ENCODE data around the gene ECE2. TPM values are rescaled to one million over a fixed set of nuclear protein-coding genes. Genes with fewer than 3 reads are reported as not detected.
A peak's percentile ranks its signal among the peaks of the same experiment; 100 is the strongest.

ECE2 gene
- total RNA-seq, 2 experiments from 2014 or later, result not detected

DNA sequence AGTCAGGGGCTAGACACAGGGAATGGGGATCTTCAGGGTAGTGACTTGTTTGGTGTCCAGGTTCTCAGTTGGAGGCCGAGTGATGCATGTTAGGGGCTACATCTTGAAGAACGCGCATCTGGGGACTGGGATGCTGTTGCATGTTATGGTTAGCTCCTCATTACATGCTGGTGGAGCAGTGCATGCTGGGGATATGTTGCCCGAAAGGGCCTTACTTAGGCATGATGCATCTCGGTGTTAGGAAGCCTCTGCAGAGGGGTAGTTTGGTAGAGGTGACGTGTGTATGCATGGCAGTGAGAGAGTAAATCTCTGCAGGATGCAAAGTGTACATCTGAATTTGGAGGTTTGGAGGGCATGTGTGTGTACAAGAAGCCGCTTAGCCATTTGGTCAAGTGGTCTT, 41.0 kb downstream of the ECE2 start:
- H3K4me1 ChIP-seq (ENCODE audit: insufficient read depth, low read length), result peaks cover 47% of the 10 kb centered on the region
- peak overlapping the region; percentile 95 for H3K27ac Mint-ChIP-seq
- peak overlapping the region; percentile 94 for H3K4me3 Mint-ChIP-seq
- peaks cover 31% of the 10 kb centered on the region for H3K4me1 Mint-ChIP-seq (ENCODE audit: low read depth)
- H3K27ac ChIP-seq (ENCODE audit: low read depth in 1 of 2, low read length in 2 of 2), result peak overlapping the region in 1 of 2 donors; percentile 95
- POLR2A ChIA-PET, result interaction anchor here (0.9 to 1.4 kb wide), 3 partner anchors 14 to 182 kb away, joined by 3 to 5 read pairs (median 3); partner anchors contain the start of genes ABCF3 and EIF2B5
- H3K36me3 ChIP-seq (ENCODE audit: insufficient read depth, low read length), result peaks cover 45% of the 10 kb centered on the region
- no peaks in the 10 kb centered on the region for H3K9me3 Mint-ChIP-seq
- H3K4me3 ChIP-seq (ENCODE audit: low read length), result no peak overlapping the region
- DNase-seq, result peak in 1 of 14 experiments; percentile 21
- no peaks in the 10 kb centered on the region for H3K27me3 ChIP-seq (ENCODE audit: control insufficient read depth in 1 of 2, insufficient read depth in 2 of 2, low read length in 2 of 2)
- no peaks in the 10 kb centered on the region for H3K9me3 ChIP-seq (ENCODE audit: control insufficient read depth in 1 of 2, insufficient read depth in 1 of 2, low read length in 2 of 2)
- TF ChIP-seq, protein P1, sequence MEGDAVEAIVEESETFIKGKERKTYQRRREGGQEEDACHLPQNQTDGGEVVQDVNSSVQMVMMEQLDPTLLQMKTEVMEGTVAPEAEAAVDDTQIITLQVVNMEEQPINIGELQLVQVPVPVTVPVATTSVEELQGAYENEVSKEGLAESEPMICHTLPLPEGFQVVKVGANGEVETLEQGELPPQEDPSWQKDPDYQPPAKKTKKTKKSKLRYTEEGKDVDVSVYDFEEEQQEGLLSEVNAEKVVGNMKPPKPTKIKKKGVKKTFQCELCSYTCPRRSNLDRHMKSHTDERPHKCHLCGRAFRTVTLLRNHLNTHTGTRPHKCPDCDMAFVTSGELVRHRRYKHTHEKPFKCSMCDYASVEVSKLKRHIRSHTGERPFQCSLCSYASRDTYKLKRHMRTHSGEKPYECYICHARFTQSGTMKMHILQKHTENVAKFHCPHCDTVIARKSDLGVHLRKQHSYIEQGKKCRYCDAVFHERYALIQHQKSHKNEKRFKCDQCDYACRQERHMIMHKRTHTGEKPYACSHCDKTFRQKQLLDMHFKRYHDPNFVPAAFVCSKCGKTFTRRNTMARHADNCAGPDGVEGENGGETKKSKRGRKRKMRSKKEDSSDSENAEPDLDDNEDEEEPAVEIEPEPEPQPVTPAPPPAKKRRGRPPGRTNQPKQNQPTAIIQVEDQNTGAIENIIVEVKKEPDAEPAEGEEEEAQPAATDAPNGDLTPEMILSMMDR (IDR thresholded peaks at IDR 0.05), result no peak
- H3K27me3 Mint-ChIP-seq, result no peaks in the 10 kb centered on the region
- no peak for ATAC-seq (ENCODE audit: poor library complexity)
- intact Hi-C loops (cut with DNase I, micrococcal nuclease), result loop anchor here in 1 of 2 experiments (1.0 to 5.0 kb wide), 3 partner anchors 17 to 299 kb away; partner anchors contain the start of genes ABCC5 and ABCF3
- H3K36me3 Mint-ChIP-seq (ENCODE audit: low read depth), result peaks cover 51% of the 10 kb centered on the region
- CTCF ChIA-PET, result no interaction called here

DNA sequence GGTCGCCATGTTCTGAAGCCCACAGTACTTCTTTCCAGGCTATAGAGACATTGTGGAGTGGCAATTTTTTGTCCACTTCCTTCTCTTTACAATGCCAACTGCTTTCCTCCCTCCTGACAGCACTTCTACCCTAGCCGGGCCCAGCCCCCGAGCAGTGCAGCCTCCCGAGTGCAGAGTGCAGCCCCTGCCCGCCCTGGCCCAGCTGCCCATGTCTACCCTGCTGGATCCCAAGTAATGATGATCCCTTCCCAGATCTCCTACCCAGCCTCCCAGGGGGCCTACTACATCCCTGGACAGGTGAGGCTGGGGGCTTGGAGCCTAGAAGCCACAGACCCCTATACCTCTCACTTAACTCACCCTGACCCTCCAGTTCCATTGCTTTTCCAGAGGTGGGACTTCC, 41.4 kb downstream of the ECE2 start:
- ChIA-PET CTCF (no interaction called here), POLR2A (no interaction called here)
- Histone ChIP-seq H3K4me3 (ENCODE audit: low read length) (no peak overlapping the region), H3K27me3 (ENCODE audit: control insufficient read depth in 1 of 2, insufficient read depth in 2 of 2, low read length in 2 of 2) (no peaks in the 10 kb centered on the region), H3K36me3 (ENCODE audit: insufficient read depth, low read length) (peaks cover 49% of the 10 kb centered on the region), H3K4me1 (ENCODE audit: insufficient read depth, low read length) (peaks cover 47% of the 10 kb centered on the region), H3K9me3 (ENCODE audit: control insufficient read depth in 1 of 2, insufficient read depth in 1 of 2, low read length in 2 of 2) (no peaks in the 10 kb centered on the region), H3K27ac (ENCODE audit: low read depth in 1 of 2, low read length in 2 of 2) (no peak overlapping the region)
- H3K27ac Mint-ChIP-seq, result peak overlapping the region; percentile 95
- DNase-seq, result peak in 1 of 14 experiments; percentile 21
- no peaks in the 10 kb centered on the region for H3K9me3 Mint-ChIP-seq
- H3K36me3 Mint-ChIP-seq (ENCODE audit: low read depth), result peaks cover 55% of the 10 kb centered on the region
- TF ChIP-seq, protein P1 (IDR thresholded peaks at IDR 0.05), result no peak
- H3K4me3 Mint-ChIP-seq, result peak overlapping the region; percentile 94
- intact Hi-C loops (cut with DNase I, micrococcal nuclease), result loop anchor here in 1 of 2 experiments (1.0 to 5.0 kb wide), 3 partner anchors 16 to 300 kb away; partner anchors contain the start of genes ABCC5 and ABCF3
- H3K27me3 Mint-ChIP-seq, result no peaks in the 10 kb centered on the region
- ATAC-seq (ENCODE audit: poor library complexity), result no peak
- H3K4me1 Mint-ChIP-seq (ENCODE audit: low read depth), result peaks cover 31% of the 10 kb centered on the region

DNA sequence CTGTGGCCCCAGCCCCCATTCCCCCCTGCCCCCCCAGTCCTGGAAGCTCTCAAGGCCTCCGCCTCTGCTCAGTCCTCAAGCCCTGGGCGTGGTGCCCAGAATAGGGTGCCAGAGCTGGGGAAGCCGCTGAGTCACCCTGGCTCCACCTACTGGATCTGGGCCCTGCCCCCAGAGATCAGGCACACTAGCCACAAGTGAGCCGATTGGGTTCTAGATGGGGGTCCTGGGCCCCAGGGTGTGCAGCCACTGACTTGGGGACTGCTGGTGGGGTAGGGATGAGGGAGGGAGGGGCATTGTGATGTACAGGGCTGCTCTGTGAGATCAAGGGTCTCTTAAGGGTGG, 44.3 kb downstream of the ECE2 start:
- DNase-seq, result peak in 8 of 14 experiments; percentile 22 to 66 (median 48)
- H3K36me3 Mint-ChIP-seq (ENCODE audit: low read depth), result peaks cover 84% of the 10 kb centered on the region
- Histone ChIP-seq H3K4me1 (ENCODE audit: insufficient read depth, low read length) (peaks cover 40% of the 10 kb centered on the region), H3K27ac (ENCODE audit: low read depth in 1 of 2, low read length in 2 of 2) (no peak overlapping the region), H3K4me3 (ENCODE audit: low read length) (no peak overlapping the region), H3K27me3 (ENCODE audit: control insufficient read depth in 1 of 2, insufficient read depth in 2 of 2, low read length in 2 of 2) (no peaks in the 10 kb centered on the region), H3K36me3 (ENCODE audit: insufficient read depth, low read length) (peaks cover 78% of the 10 kb centered on the region), H3K9me3 (ENCODE audit: control insufficient read depth in 1 of 2, insufficient read depth in 1 of 2, low read length in 2 of 2) (no peaks in the 10 kb centered on the region)
- intact Hi-C loops (cut with DNase I, micrococcal nuclease), result no loop called here
- H3K4me1 Mint-ChIP-seq (ENCODE audit: low read depth), result peaks cover 31% of the 10 kb centered on the region
- ATAC-seq (ENCODE audit: poor library complexity), result no peak
- H3K4me3 Mint-ChIP-seq, result no peak overlapping the region
- H3K9me3 Mint-ChIP-seq, result no peaks in the 10 kb centered on the region
- H3K27me3 Mint-ChIP-seq, result no peaks in the 10 kb centered on the region
- ChIA-PET POLR2A (no interaction called here), CTCF (interaction anchor here (0.7 kb wide), 1 partner anchor 15 kb away, joined by 3 read pairs; no protein-coding TSS in a partner anchor)
- TF ChIP-seq, protein P1 (IDR thresholded peaks at IDR 0.05), result no peak
- H3K27ac Mint-ChIP-seq, result peak overlapping the region; percentile 4
